ENCODE data around the gene MTNR1B. TPM values are rescaled to one million over a fixed set of nuclear protein-coding genes. Genes with fewer than 3 reads are reported as not detected.
A peak's percentile ranks its signal among the peaks of the same experiment; 100 is the strongest.

Gene MTNR1B
- polyA plus RNA-seq, 1 of the 3 experiments (the other 2 are of a cell fraction), result not detected

DNA sequence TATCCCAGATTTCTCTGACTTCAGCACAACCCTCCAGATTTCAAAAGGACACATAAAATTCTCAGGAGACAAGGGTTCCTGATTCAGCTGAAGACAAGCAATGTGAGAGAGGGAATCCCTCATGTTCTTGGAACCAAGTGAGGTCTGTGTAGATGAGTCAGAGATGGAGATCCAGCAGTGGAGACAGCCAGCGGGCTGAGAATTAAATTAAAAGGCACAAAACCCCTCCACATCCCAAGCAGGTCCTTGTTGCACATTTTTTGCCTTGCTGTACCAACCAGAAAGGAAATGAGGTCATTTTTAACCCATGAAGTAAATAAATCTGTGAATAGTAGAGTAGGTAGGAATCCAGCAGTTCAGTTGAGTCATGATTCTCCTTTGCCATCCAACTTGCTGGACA lies 9.7 kb downstream of the MTNR1B start:
- CTCF ChIA-PET, result interaction anchor here (0.6 to 2.5 kb wide), 4 partner anchors 16 to 211 kb away, joined by 3 to 8 read pairs (median 4); no protein-coding TSS in a partner anchor
- no peaks in the 10 kb centered on the region for H3K9me3 ChIP-seq
- TF ChIP-seq EP300 (IDR thresholded peaks at IDR 0.05; ENCODE audit: borderline replicate concordance in 1 of 2, low read depth in 1 of 2, low read length in 1 of 2), result peak in 1 of 2 experiments; percentile 69; a peak in 1 of 4 replicates
- TF ChIP-seq RCOR1 (IDR thresholded peaks at IDR 0.05; ENCODE audit: low read length), result no peak
- no peak; the same call in 1 of the 2 replicates for TF ChIP-seq MEF2A (IDR thresholded peaks at IDR 0.05; ENCODE audit: borderline replicate concordance, low read depth)
- 0 out of 2 replicates have a peak, but pooled peaks have one; percentile 42 for TF ChIP-seq FOXM1 (IDR thresholded peaks at IDR 0.05; ENCODE audit: low read depth)
- peak; percentile 63 for TF ChIP-seq NFIC (IDR thresholded peaks at IDR 0.05; ENCODE audit: borderline replicate concordance)
- TF ChIP-seq EZH2phosphoT487 (IDR thresholded peaks at IDR 0.05; ENCODE audit: borderline replicate concordance, low read depth), result no peak
- TF ChIP-seq, protein P1, sequence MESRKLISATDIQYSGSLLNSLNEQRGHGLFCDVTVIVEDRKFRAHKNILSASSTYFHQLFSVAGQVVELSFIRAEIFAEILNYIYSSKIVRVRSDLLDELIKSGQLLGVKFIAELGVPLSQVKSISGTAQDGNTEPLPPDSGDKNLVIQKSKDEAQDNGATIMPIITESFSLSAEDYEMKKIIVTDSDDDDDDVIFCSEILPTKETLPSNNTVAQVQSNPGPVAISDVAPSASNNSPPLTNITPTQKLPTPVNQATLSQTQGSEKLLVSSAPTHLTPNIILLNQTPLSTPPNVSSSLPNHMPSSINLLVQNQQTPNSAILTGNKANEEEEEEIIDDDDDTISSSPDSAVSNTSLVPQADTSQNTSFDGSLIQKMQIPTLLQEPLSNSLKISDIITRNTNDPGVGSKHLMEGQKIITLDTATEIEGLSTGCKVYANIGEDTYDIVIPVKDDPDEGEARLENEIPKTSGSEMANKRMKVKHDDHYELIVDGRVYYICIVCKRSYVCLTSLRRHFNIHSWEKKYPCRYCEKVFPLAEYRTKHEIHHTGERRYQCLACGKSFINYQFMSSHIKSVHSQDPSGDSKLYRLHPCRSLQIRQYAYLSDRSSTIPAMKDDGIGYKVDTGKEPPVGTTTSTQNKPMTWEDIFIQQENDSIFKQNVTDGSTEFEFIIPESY (IDR thresholded peaks at IDR 0.05; ENCODE audit: borderline replicate concordance, low read depth), result no peak
- TF ChIP-seq, protein P2, sequence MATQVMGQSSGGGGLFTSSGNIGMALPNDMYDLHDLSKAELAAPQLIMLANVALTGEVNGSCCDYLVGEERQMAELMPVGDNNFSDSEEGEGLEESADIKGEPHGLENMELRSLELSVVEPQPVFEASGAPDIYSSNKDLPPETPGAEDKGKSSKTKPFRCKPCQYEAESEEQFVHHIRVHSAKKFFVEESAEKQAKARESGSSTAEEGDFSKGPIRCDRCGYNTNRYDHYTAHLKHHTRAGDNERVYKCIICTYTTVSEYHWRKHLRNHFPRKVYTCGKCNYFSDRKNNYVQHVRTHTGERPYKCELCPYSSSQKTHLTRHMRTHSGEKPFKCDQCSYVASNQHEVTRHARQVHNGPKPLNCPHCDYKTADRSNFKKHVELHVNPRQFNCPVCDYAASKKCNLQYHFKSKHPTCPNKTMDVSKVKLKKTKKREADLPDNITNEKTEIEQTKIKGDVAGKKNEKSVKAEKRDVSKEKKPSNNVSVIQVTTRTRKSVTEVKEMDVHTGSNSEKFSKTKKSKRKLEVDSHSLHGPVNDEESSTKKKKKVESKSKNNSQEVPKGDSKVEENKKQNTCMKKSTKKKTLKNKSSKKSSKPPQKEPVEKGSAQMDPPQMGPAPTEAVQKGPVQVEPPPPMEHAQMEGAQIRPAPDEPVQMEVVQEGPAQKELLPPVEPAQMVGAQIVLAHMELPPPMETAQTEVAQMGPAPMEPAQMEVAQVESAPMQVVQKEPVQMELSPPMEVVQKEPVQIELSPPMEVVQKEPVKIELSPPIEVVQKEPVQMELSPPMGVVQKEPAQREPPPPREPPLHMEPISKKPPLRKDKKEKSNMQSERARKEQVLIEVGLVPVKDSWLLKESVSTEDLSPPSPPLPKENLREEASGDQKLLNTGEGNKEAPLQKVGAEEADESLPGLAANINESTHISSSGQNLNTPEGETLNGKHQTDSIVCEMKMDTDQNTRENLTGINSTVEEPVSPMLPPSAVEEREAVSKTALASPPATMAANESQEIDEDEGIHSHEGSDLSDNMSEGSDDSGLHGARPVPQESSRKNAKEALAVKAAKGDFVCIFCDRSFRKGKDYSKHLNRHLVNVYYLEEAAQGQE (IDR thresholded peaks at IDR 0.05; ENCODE audit: low read depth, low read length), result no peak
- TF ChIP-seq, protein P3, sequence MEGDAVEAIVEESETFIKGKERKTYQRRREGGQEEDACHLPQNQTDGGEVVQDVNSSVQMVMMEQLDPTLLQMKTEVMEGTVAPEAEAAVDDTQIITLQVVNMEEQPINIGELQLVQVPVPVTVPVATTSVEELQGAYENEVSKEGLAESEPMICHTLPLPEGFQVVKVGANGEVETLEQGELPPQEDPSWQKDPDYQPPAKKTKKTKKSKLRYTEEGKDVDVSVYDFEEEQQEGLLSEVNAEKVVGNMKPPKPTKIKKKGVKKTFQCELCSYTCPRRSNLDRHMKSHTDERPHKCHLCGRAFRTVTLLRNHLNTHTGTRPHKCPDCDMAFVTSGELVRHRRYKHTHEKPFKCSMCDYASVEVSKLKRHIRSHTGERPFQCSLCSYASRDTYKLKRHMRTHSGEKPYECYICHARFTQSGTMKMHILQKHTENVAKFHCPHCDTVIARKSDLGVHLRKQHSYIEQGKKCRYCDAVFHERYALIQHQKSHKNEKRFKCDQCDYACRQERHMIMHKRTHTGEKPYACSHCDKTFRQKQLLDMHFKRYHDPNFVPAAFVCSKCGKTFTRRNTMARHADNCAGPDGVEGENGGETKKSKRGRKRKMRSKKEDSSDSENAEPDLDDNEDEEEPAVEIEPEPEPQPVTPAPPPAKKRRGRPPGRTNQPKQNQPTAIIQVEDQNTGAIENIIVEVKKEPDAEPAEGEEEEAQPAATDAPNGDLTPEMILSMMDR (IDR thresholded peaks at IDR 0.05), result no peak
- TF ChIP-seq RAD21 (IDR thresholded peaks at IDR 0.05; ENCODE audit: low read length), result no peak
- no peak for TF ChIP-seq YY1 (IDR thresholded peaks at IDR 0.05; ENCODE audit: low read depth)
- TF ChIP-seq RXRA (IDR thresholded peaks at IDR 0.05; ENCODE audit: borderline replicate concordance, low read depth), result peak; percentile 11; the same call in 1 of the 2 replicates
- TF ChIP-seq TAF1 (IDR thresholded peaks at IDR 0.05; ENCODE audit: borderline replicate concordance, low read depth, low read length), result no peak
- TF ChIP-seq, protein P4, sequence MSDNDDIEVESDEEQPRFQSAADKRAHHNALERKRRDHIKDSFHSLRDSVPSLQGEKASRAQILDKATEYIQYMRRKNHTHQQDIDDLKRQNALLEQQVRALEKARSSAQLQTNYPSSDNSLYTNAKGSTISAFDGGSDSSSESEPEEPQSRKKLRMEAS (IDR thresholded peaks at IDR 0.05; ENCODE audit: low read depth), result peak; percentile 50; the same call in 1 of the 2 replicates
- TF ChIP-seq MXI1 (IDR thresholded peaks at IDR 0.05; ENCODE audit: low read depth, low read length), result no peak
- TF ChIP-seq, protein P5, sequence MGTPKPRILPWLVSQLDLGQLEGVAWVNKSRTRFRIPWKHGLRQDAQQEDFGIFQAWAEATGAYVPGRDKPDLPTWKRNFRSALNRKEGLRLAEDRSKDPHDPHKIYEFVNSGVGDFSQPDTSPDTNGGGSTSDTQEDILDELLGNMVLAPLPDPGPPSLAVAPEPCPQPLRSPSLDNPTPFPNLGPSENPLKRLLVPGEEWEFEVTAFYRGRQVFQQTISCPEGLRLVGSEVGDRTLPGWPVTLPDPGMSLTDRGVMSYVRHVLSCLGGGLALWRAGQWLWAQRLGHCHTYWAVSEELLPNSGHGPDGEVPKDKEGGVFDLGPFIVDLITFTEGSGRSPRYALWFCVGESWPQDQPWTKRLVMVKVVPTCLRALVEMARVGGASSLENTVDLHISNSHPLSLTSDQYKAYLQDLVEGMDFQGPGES (IDR thresholded peaks at IDR 0.05; ENCODE audit: low read depth, low read length), result no peak
- no peak for TF ChIP-seq CHD2 (IDR thresholded peaks at IDR 0.05; ENCODE audit: low read length, partially characterized antibody)
- peak; percentile 58; the same call in 1 of the 2 replicates for TF ChIP-seq TCF12 (IDR thresholded peaks at IDR 0.05)
- no peak for TF ChIP-seq POLR2AphosphoS5 (IDR thresholded peaks at IDR 0.05; ENCODE audit: low read depth, low read length)
- peak; percentile 54; the same call in 1 of the 2 replicates for TF ChIP-seq TEAD4 (IDR thresholded peaks at IDR 0.05; ENCODE audit: borderline replicate concordance, insufficient read depth)
- no peak for TF ChIP-seq SMC3 (IDR thresholded peaks at IDR 0.05; ENCODE audit: low read depth, low read length)
- TF ChIP-seq FOXJ3 (CRISPR knock-in tag; IDR thresholded peaks at IDR 0.05), result no peak
- TF ChIP-seq GATA2 (CRISPR knock-in tag; IDR thresholded peaks at IDR 0.05), result no peak
- TF ChIP-seq, protein P6, sequence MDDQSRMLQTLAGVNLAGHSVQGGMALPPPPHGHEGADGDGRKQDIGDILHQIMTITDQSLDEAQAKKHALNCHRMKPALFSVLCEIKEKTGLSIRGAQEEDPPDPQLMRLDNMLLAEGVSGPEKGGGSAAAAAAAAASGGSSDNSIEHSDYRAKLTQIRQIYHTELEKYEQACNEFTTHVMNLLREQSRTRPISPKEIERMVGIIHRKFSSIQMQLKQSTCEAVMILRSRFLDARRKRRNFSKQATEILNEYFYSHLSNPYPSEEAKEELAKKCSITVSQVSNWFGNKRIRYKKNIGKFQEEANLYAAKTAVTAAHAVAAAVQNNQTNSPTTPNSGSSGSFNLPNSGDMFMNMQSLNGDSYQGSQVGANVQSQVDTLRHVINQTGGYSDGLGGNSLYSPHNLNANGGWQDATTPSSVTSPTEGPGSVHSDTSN (IDR thresholded peaks at IDR 0.05), result peak; percentile 45; the same call in 1 of the 2 replicates

More for the DNA sequence above, 9.7 kb downstream of the MTNR1B start:
- H3K4me2 ChIP-seq, result peak overlapping the region; percentile 65
- H3K36me3 ChIP-seq (replicated peaks in 1 of 2; ENCODE audit: control insufficient read depth in 1 of 2, insufficient read depth in 2 of 2, low read length in 1 of 2), result no peaks in the 10 kb centered on the region
- H3K27me3 ChIP-seq (ENCODE audit: insufficient read depth), result no peaks in the 10 kb centered on the region
- DNase-seq, result peak; percentile 23
- no peaks in the 10 kb centered on the region for H3K9me2 ChIP-seq
- H4K20me1 ChIP-seq (ENCODE audit: insufficient read depth), result no peaks in the 10 kb centered on the region
- H3K9ac ChIP-seq, result peak overlapping the region; percentile 50; the same call in 1 of the 2 replicates
- H3K4me3 ChIP-seq (ENCODE audit: low read depth in 2 of 2, low read length in 1 of 2), result peak overlapping the region in 1 of 2 experiments; percentile 15; a peak in 1 of 4 replicates
- H3K4me1 ChIP-seq (ENCODE audit: control insufficient read depth in 1 of 2, insufficient read depth in 2 of 2, low read depth in 1 of 2, low read length in 1 of 2), result peaks cover 21 to 28% of the 10 kb centered on the region in 2 experiments; a peak in 3 of 4 replicates
- POLR2A ChIA-PET, result no interaction called here
- peak overlapping the region; percentile 87 to 91 for H3K27ac ChIP-seq (ENCODE audit: low read depth in 2 of 2, low read length in 1 of 2)
- H3K79me2 ChIP-seq (ENCODE audit: insufficient read depth), result no peaks in the 10 kb centered on the region
- peaks cover 26% of the 10 kb centered on the region for H3F3A ChIP-seq (replicated peaks; ENCODE audit: insufficient read depth)
- WGBS (ENCODE audit: low lambda C conversion rate), result 10% methylated on average over 1 of the region's 1 CpG
- peak overlapping the region; percentile 26; the same call in 1 of the 2 replicates for H2AFZ ChIP-seq (ENCODE audit: low read depth)

Measured in SK-N-SH (cell line).